GM12865 (cell line): ENCODE measurements around the gene NPR2.
A peak's percentile ranks its signal among the peaks of the same experiment; 100 is the strongest.

Source experiments
- DNase-seq: peaks from one replicate; pipeline ENCODE4 v3.0.0; 2010; ENCODE audit warnings: low read depth
- H3K4me3 ChIP-seq: 2 replicates; pipeline ENCODE4 v1.5.1; 2011; ENCODE audit warnings: mild to moderate bottlenecking, low read depth, low read length, control low read depth
- CTCF ChIP-seq: IDR thresholded peaks from 2 replicates; pipeline ENCODE4 v1.5.1; 2011; ENCODE audit warnings: low read length, control low read depth, low read depth, inconsistent platforms; ENCODE audit not compliant: insufficient read depth; ENCODE audit errors: missing control alignments

Gene NPR2

GRCh38 chr9:35795695-35796094 lies 4.3 kb downstream of the NPR2 start:
- no peak overlapping the region for H3K4me3 ChIP-seq
- no peak for DNase-seq
- TF ChIP-seq CTCF, result no peak

GRCh38 chr9:35797311-35798109 lies 6.1 kb downstream of the NPR2 start:
- peak; percentile 35 for DNase-seq
- no peak overlapping the region for H3K4me3 ChIP-seq
- no peak for TF ChIP-seq CTCF

GRCh38 chr9:35798658-35799374 lies 7.4 kb downstream of the NPR2 start:
- H3K4me3 ChIP-seq, result no peak overlapping the region
- peak; percentile 30 for DNase-seq
- TF ChIP-seq CTCF, result no peak

- no peak for DNase-seq
- no peak for TF ChIP-seq CTCF
These were observed 9.1 kb downstream of the NPR2 start for GRCh38 chr9:35800530-35800929.

GRCh38 chr9:35801328-35802128 lies 10.1 kb downstream of the NPR2 start:
- no peak for TF ChIP-seq CTCF
- no peak for DNase-seq
- H3K4me3 ChIP-seq, result no peak overlapping the region

More at GRCh38 chr9:35800530-35800929, 9.1 kb downstream of the NPR2 start:
- H3K4me3 ChIP-seq, result no peak overlapping the region

GRCh38 chr9:35806101-35806500 lies 14.7 kb downstream of the NPR2 start:
- no peak for DNase-seq
- no peak overlapping the region for H3K4me3 ChIP-seq
- no peak for TF ChIP-seq CTCF
